GM04503 (cell line): ENCODE results near the gene CUL2.
"Not testable (repeated sequence)": the region's sequence is repeated elsewhere in the genome, so short reads cannot be mapped to it uniquely, and the experiment has no call there.

Experiments used
- DNase-seq: peaks from one replicate; pipeline ENCODE4 v3.0.0-alpha.2; 2012; ENCODE audit warnings: low read depth

Gene CUL2

GRCh38 chr10:35019041-35020024, 70.8 kb downstream of the CUL2 start:
- DNase-seq = no peak

GRCh38 chr10:35017608-35018007, 72.5 kb downstream of the CUL2 start:
- DNase-seq = no peak

GRCh38 chr10:35015843-35016408, 74.2 kb downstream of the CUL2 start:
- no peak for DNase-seq

GRCh38 chr10:35012781-35013180, 77.4 kb downstream of the CUL2 start:
- no peak for DNase-seq

GRCh38 chr10:35011771-35012191, 78.4 kb downstream of the CUL2 start:
- DNase-seq = no peak

GRCh38 chr10:35007858-35008301, 82.3 kb downstream of the CUL2 start:
- DNase-seq = no peak

GRCh38 chr10:35006836-35007235, 83.3 kb downstream of the CUL2 start:
- no peak for DNase-seq

GRCh38 chr10:35005868-35006267, 84.3 kb downstream of the CUL2 start:
- DNase-seq = peak; percentile 99

- DNase-seq = no peak
Measured at GRCh38 chr10:35004651-35005050, 85.5 kb downstream of the CUL2 start.

GRCh38 chr10:35003906-35004305, 86.2 kb downstream of the CUL2 start:
- no peak for DNase-seq

- no peak for DNase-seq
Measured at GRCh38 chr10:35000936-35001335, 89.2 kb downstream of the CUL2 start.

GRCh38 chr10:34999532-34999931, 90.6 kb downstream of the CUL2 start:
- no peak for DNase-seq

GRCh38 chr10:34998940-34999339, 91.2 kb downstream of the CUL2 start:
- DNase-seq = no peak

GRCh38 chr10:34996843-34997242, 93.3 kb downstream of the CUL2 start:
- DNase-seq = no peak

- no peak for DNase-seq
Measured at GRCh38 chr10:34995925-34996324, 94.2 kb downstream of the CUL2 start.

- no peak for DNase-seq
Measured at GRCh38 chr10:34994565-34995142, 95.5 kb downstream of the CUL2 start.

GRCh38 chr10:34993782-34994181, 96.4 kb downstream of the CUL2 start:
- no peak for DNase-seq

GRCh38 chr10:34991117-34991516, 99.0 kb downstream of the CUL2 start:
- not testable (repeated sequence) for DNase-seq

GRCh38 chr10:34988397-34989067, 101.6 kb downstream of the CUL2 start:
- DNase-seq = no peak

- DNase-seq = no peak
Measured at GRCh38 chr10:34985823-34986222, 104.3 kb downstream of the CUL2 start.

- DNase-seq = no peak
Measured at GRCh38 chr10:34985146-34985545, 105.0 kb downstream of the CUL2 start.

- DNase-seq = no peak
Measured at GRCh38 chr10:34981844-34982243, 108.3 kb downstream of the CUL2 start.
